Measurements from ENCODE around the gene MAGI2.

DNA sequence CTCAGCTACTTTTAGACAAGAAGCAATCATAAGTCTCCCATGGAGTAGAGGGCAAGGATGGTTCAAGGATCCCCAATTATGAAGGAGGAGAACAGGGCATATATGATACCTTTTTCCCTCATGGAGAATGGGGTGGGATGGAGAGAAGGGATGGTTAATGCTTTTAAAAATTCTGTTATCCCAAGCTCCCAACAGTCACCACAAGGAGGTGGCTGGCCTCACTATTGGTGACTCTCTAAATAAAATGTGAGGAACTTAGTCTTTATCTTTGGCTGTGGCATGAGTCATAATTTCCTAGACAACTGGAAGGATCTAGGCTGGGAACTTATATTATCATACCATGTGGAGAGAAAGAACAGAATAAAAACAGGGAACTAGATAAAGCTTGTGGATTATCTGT lies 1357.9 kb downstream of the MAGI2 start:
- TF ChIP-seq, protein P1, sequence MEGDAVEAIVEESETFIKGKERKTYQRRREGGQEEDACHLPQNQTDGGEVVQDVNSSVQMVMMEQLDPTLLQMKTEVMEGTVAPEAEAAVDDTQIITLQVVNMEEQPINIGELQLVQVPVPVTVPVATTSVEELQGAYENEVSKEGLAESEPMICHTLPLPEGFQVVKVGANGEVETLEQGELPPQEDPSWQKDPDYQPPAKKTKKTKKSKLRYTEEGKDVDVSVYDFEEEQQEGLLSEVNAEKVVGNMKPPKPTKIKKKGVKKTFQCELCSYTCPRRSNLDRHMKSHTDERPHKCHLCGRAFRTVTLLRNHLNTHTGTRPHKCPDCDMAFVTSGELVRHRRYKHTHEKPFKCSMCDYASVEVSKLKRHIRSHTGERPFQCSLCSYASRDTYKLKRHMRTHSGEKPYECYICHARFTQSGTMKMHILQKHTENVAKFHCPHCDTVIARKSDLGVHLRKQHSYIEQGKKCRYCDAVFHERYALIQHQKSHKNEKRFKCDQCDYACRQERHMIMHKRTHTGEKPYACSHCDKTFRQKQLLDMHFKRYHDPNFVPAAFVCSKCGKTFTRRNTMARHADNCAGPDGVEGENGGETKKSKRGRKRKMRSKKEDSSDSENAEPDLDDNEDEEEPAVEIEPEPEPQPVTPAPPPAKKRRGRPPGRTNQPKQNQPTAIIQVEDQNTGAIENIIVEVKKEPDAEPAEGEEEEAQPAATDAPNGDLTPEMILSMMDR (IDR thresholded peaks at IDR 0.05; ENCODE audit: extremely low read depth in 1 of 2, insufficient read depth in 1 of 2, low read depth in 1 of 2, low read length in 2 of 2) = no peak
- TF ChIP-seq POLR2A (IDR thresholded peaks at IDR 0.05; ENCODE audit: low read depth, low read length) = no peak
- no peak for TF ChIP-seq POLR2AphosphoS5 (IDR thresholded peaks at IDR 0.05; ENCODE audit: insufficient read depth, low read depth, low read length)
- TF ChIP-seq, protein P2, sequence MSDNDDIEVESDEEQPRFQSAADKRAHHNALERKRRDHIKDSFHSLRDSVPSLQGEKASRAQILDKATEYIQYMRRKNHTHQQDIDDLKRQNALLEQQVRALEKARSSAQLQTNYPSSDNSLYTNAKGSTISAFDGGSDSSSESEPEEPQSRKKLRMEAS (IDR thresholded peaks at IDR 0.05; ENCODE audit: insufficient read depth, insufficient read length) = no peak
- no peak for TF ChIP-seq EZH2 (IDR thresholded peaks at IDR 0.05; ENCODE audit: borderline replicate concordance, low read depth, low read length, severe bottlenecking)
